CD4-positive, alpha-beta T cell treated with Interleukin-17A for 1 hour (primary cell): ENCODE results near the gene MITF.

Source experiments
- DNase-seq: peaks from one replicate; pipeline ENCODE4 v3.0.0-alpha.2; 2020

MITF gene

DNA sequence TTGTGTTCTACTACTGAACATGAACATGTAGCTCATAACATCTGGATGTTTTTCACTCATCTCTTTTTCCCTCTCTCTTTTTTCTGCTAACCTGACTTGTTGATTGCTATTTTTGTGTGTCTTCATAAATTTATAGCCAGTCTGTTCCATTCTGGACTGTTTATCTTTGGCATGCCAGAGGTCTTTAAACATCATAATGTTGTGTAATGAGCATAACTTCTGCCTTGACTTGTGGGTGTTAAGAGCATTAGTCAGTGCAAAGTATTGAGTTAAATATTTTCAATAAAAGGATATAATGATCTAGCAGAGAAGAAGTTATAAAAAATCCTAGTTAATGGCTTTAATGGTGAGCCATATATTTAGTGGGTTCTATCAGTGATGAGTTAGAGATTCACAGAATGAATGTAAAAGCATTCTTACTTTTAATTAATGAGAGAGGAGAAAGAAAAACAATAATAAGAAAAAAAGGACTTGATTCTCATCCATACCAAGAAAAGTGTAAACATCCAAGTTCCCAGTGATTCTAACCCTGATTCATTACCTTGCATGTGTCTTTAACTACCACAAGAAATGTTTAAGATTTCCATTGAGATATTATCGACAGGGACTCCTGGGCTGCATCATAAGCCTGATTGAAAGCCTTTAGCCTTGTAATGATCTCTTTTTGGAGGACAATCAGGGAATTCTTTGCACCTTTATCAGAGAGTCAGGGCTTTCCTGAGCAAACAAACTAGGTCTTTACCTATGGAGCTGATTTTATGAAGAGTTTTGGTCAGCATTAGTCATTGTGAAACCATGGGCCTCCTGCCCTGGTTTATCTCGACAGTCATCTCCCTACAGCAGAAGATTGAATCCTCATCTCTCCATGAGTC, 22.9 kb downstream of the MITF start:
- DNase-seq: no peak

DNA sequence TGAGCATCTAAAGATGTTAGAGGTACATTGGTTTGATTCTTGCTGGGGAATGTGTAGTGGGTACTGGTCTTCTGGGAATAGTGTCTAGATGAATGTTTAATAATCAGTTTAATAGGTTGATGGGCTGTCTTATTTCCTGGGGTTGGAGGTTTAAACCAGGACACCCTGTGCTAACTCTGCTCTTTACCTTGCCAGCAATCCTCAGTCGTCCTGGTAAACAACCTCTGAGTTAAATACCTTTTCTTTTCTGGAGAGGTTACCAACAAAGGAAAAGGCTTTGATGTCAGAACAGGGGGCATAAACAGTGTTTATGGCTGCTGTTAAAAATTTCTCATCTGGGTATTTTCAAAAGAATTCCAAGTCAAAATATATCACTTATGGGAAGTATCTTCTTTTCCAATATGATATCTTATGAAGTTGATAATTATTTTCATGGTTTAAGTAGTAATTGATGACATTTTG, 23.5 kb downstream of the MITF start:
- no peak for DNase-seq

DNA sequence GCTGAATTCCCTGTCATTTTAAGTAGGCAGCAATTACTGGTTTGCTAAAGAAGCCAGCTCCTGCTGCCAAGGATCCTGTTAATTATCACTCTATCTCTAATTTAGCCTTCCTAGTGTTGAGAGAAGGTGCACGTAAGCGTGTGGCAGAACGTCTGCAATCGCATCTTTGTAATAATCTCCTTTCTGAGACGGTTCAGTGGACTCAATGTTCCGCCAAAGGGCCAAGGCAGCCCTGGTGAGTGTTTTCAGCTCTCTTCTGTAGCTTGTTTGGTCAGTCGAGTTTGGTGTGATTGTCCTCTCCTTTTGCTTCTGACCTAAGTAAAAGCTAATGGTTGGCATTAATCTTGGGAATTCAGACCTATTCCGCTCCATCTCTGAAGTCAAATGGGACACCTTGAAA, 24.2 kb downstream of the MITF start:
- DNase-seq: no peak

DNA sequence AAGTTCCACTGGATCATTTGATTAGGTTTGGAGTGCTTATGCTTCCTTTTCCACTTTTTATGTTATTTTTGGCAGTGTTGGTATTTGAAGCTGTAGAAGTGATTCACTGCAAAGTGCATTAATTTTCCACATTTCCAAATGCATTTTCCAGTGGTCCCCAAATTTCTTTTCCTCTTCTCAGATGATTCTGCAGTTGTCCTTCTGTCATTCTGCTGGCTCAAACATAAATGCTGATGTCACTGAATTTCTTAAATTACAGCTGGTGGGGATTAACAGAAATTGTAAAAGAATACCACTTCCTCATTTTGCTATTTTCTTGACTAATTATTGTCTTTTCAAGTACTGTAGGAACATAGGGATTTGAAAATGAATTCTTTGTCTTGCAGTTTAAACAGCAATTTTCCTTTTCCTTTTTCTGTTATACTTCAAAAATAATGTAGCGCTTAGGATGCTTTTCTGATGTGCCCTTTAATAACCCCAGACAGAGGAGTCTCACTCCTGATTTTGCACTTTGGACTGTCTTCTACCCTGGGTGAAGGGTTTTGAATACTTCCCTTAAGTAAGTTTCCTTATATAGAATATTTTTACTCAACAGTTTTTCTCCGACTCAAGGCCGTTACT, 25.0 kb downstream of the MITF start:
- peak; percentile 1 for DNase-seq

DNA sequence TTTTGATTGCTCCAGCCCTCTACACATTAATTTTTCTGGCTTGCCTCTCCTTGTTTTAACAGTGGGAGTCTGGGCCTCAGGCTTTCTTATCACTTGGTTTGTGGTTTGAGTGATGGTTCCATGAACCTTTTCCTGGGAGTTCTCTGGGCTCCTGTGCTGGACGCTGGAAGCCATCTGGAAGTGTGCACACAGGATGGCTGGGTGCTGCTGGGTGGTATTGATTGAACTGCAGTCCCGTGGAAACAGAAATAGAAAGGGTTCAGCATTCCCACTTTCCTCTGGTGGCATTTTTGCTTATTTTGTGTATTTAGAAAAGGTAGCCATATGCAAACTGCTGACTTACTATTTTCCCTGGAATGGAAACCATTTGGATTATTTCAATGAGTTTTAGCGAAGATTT, 25.6 kb downstream of the MITF start:
- no peak for DNase-seq

DNA sequence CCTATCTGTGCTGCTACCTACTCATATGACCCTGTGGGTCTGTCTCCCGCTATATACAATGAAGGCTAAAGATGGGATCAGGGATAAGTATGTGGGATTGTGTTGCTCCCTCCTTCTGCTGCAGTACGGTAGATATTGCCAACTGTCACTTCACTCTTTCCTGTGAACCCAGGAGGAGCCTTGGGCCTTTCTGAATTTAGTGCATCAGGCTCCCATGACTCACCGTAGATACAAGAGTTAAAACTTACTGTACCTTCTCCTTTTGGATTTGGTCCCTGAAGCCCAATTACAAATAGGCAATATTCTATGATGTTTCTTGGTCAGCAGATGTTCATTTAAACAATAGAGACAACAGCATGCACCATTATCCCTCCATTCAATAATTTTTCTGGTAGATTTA, 27.4 kb downstream of the MITF start:
- DNase-seq: no peak

DNA sequence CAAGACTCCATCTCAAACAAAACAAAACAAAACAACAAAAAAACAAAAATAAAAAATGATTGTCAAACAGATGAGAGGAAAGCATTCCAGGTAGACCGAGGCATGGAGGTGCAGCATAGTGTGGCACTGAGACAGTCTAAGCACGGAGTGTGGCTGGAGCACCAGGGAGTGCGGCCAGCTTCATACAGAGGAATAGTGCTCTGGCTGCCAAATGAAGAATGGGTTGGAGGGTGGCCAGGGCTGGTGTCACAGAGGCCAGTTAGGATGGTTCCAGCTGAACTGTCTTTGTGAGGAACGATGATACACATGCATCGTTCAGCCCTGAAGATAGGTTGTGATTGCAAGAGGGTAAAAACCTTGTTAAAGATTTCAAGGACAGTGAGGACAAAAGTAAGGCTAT, 28.3 kb downstream of the MITF start:
- no peak for DNase-seq

DNA sequence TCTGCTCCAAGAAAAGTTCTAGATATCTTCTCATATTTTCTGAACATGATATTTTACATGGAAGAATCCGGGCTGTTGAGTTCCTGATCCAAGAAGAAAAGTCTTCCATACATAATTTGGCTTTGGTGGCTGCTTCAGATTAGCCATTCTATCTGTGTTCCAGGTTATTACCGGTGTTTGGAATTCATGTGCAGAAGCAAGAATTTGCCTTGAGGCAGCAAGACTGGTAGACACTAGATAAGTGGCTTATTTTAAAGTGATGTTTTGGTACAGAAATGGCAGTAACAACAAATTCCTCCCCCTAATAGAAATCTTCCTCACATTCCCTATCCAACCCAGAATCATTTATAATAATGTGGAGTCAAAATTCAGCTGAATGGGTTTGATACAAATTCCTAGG, 29.2 kb downstream of the MITF start:
- DNase-seq: no peak

DNA sequence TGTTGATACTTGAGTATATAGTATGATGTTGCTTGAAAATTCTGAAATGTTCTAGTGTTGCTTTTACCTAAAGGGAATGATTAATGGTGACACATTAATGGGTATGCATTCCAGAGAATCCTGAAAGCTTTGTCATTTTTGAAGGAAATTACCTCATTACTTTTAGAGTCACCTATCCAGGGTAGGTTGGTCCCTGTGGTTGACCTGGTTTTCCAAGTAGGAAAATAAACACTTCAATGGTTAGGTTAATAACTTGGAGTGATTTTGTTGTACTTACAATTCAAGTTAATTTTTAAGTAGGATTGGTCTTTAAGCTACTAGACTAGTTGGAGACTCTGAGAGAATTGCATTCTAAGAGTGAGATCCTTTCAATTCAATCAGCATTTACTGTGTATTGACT, 31.0 kb downstream of the MITF start:
- DNase-seq: no peak

DNA sequence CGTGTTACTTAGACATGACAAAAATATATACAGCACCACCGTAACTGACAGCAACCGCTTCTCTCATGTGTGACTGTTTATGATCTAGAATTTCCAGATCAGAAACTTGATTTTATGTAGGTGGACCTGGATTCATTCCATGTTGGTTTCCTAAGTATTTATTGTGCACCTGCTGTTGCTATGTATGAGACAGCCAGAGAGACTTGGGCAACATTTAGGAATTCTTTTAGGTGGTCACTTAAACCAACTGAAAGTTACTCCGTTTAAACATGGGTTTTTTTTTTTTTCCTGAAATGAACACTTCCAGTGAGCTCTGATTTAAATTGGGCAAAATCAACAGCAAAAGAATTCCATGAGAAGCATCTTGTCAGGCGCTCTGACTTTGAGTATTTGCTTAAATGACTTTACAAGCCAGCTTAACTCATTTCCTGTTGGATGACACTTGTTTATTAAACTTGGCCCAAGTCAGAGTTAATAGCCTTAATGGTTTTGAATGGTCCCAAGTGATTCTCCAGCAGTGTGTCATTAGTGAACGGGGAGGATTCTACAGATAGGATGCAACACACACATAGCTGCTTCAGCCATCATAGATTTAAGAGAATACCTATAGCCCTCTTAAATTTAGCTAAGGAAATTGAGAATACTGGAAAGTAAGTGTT, 31.8 kb downstream of the MITF start:
- no peak for DNase-seq

DNA sequence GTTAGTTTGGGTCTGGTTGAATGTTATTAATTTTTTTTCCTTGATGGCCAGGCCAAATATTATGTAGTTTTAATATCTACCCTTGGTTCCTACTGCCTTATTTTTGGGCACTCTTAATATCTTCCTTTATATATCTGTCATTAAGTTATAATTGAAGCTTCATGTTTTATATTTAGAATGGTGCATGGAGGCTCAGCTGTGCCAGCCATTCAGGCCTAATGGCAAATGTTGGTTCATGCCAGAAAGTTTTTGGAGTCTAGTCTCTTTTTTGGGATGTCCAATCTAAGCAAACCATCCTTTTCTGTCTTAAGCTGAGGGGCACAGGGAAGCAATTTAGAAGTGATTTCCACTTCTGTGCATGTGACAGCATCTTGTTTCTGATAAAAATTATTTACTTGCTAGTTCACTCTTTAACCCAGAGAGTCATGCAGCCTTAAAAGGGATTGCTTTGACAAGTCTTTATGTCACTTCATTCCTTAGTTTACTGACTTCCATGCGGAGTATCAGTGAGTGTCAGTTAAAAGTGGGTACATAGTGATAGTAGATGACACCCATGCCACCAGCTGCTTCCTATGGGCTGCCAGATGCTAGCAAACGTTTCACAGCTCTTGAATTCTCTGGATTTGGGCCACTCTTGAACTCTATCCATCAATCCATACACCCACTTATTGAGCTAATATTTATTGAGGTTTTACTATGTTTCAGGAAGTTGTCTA, 33.0 kb downstream of the MITF start:
- no peak for DNase-seq

DNA sequence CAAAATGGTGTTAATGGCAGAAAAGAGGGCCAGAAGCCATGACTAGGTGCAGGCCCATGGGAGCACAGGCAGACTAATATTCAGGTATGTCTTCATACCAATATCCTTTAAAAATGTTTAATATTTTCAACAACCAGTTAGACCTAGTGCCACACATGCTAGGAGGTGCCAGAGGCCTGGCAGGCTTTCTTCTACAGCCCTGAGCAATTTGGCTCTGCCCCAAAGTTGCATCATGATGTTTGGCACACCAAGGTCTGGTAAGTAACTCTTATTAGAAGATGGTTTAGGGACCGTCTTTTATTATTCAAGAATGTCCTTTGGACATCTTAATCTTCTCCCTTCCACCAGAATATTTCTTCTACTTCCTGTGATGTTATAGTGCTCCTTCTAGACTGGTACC, 34.8 kb downstream of the MITF start:
- DNase-seq: no peak

DNA sequence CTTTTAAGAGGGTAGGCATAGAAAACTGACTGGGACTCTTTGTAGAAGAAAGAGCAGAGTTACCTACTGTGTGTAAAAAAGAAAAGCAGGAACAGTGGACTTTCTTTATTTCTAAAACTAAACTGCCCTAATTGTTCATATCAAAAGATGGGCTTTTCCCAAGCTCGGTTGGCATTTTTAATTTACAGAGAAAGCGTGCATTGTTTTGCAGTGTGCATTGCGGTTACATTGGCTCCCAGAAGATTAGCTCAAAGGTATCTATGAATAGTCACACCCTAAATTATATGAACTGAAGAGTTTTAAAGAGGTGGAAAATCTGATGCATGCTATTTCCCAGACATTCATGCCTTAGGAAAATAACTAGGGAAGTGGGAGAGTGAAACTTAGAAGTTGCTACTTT, 36.5 kb downstream of the MITF start:
- no peak for DNase-seq

DNA sequence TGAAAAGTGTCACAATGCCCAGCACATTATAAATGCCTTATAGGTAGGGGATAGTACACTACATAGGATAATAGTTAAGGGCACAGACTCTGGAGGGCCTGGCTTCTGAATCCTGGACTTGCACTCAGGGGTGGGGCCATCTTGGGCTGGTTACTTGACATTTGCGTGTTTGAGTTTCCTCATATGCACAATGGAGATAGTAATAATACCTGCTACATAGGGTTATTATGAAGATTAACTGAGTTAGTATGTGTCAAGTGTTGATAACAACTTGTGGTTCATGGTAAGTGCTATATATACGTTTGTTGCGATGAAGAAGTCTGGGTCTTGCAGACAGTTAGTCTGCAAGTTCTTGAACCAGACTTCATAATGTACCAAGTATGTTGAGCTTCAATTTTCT, 37.0 kb downstream of the MITF start:
- DNase-seq: no peak

DNA sequence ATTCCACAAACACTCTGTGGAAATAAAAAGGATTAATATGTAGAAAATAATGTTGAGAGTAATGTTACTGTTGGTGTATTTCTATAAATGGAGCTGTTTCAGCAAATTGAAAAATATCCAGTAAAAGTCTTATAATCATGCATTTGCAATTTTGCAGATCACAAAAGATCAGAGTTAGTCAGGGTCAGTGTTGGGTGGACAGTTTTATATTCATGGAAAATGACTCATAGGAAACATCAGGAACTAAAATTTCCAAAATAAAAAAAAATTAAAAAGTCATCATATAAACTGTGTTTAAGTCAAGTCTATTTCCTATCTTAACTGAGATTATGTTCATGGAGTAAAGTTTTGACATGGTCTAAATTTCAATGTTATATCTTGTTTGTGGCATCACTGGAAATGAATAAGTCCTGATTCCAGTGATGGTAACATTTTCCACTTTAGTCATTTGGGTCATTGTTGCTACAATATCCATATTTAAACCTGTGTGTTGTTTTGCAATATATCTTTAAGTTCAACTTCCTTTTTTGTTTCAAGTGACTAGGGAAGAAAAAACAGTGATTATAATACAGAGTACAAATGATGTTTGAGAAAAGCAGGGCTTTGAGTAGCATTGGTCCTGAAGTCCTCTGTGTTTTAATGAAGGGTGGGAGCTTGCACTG, 37.8 kb downstream of the MITF start:
- DNase-seq: no peak

DNA sequence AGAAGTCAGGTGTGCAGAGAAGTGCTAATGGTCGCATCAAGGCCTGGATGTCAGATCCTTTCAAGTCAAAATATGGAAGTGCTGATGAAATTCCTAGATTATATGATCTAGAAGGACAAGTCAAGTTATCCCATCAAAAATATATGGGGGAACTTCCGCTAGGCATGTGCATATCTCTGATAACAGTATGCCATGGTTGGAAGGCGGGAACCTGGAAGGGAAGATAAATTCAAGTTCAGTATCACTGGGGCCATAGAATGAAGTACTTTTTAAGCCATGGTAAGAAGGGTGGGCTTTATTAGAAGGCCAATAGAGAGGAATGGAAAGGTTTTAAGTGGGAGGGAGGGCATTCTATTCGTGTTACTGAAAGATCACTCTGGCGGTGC, 38.3 kb downstream of the MITF start:
- DNase-seq: no peak

DNA sequence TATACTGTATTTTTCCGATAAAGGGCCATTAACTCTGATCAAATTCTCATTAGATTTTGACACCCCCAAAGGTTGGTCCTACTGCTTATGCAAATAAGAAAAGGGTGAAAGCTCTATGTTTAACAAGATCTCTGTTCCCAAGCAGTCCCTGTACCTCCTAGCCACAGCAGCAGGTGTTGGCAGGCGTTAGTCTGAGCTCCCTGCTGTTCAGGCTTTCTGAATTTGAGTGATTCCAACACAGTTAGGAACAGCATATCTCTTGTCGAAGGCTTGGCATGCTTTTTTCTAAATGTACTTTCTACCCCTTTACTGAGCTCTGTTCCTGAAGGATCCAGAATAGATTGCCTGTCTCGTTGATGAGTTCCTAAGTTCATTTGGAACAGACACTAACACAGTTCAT, 42.3 kb downstream of the MITF start:
- DNase-seq: no peak

DNA sequence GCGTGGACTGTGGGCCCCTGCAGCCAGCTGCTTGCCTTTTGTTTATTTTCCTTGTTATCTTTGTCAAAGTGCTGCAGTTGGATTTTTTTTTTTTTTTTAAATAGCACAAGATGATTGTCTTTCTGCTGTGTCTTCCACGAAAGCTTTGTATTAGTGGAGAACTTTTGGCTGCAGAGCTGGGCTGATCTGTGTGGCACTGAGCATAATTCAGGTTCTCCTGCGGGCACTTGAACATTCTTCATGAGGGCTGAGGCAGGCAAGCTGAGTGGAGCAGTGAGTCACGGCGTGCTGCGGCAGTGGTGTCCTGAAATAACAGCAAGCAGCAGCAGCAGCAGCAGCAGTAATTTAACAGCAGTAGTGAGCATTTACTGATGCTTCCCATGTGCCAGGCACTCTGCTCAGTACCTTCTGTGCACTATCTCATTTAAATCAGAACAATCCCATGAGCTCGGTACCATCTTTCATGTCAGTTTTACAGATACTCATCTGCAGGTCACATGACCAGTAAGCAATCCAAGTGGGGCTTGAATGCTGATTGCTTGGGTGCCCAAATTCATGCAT, 45.8 kb downstream of the MITF start:
- no peak for DNase-seq

DNA sequence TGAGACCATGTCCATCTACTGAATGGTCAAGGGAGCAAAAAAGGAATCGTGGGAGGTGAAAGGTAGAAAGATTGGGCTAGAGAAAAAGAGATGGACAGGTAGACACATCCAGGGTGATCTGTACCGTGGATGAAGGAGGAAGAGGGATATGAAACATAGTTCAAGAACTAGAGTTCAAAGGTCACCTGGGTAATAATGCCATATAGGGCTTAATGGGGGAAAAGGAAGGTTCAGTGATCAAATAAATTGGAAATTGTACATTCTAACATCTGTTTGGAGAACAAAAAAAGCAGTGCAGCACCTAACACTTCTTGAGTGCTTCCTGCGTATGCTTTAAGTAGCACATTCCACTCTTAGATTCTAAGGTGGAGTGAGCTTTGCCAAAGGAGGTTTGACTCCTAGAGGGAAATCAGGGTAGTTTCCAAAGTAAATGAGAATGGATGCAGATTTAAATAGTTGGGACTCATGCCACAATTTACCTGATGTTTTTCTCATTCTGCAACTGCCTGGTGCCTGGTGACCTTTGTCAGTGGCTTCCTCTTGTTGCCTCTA, 46.6 kb downstream of the MITF start:
- DNase-seq: no peak

DNA sequence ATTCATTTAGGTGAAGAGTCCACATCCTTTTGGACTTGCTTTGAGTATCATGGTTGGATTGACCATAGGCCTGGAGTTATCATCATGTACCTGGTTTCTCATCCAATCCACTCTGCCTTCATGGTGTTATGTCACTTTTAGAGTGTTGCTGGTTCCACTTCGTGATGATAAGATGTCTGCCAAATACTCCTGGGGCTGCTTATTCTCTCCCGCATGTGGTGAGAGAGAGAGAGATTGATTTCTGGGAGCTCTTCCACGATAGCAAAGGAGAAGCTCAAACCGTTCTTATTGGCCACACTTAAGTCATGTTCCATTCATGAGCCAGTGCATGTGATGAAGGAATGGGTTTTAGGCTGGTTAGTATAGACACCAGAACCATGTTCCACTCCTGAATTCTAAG, 47.6 kb downstream of the MITF start:
- DNase-seq: no peak

DNA sequence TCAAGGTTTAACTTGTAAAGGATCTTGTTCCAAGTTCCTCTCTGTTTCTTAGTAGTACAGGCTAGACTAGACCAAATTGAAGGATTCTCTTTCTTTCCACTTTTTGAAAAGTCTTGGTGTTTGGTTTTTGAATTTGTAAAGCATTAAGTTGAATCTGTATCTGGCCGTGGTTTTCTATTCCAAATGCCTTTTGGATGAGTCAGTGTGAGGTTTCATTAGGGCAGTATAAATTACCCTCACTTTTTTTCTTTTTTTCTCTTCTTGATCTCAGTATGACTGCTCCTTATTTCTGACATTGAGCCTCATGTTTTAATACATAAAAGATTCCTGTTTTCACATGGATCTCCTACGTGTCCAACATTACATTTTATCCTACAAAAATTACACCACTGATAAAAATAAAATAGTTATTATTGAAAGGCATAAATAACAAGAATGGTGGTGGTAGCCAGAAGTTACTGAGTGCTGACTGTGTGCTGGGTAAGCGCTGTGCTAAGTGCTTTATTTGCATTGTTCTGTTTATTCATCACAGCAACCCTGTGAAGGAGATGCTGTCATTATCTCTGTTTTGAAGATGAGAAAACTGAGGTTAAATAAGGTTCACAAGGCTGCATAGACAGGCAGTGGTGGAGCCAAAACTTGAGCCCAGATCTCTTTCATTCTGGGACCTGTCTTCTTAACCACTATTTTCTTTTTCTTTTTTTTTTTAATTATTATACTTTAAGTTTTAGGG, 48.3 kb downstream of the MITF start:
- no peak for DNase-seq

DNA sequence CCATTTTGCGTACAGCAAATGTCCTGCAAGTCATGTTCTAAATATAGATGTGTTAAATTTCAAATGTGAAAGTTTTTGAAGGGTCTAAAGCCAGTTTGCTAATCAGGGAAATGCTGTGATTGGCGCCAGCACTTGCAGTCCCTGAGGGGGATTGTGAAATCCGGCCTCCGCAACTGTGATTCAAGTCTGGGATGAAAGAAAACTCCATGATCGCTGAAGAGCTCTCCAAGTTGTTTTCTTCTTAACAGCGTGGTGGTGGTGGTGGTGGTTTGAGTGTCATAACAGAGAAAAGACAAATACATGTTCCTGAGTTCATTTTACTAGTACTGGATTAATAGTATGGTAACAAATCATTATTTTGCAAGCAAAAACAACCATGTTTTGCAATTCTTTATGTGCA, 51.8 kb downstream of the MITF start:
- no peak for DNase-seq
